HG03108 (cell line): ENCODE measurements around the gene ACAN.

Experiments used
- ATAC-seq: cut with Tn5 transposase; IDR thresholded peaks from one replicate; pipeline ENCODE4 v1.9.1; 2021; ENCODE audit warnings: moderate library complexity; ENCODE audit not compliant: unreplicated experiment

The ACAN gene

GRCh38 chr15:88841236-88841635, 38.0 kb downstream of the ACAN start:
- ATAC-seq: no peak

GRCh38 chr15:88842156-88842555, 38.9 kb downstream of the ACAN start:
- no peak for ATAC-seq

- ATAC-seq: no peak
Observed at GRCh38 chr15:88843334-88843733, 40.1 kb downstream of the ACAN start.

GRCh38 chr15:88844749-88845386, 41.6 kb downstream of the ACAN start:
- ATAC-seq: no peak

GRCh38 chr15:88845616-88846015, 42.4 kb downstream of the ACAN start:
- no peak for ATAC-seq

- ATAC-seq: no peak
Observed at GRCh38 chr15:88847144-88847543, 43.9 kb downstream of the ACAN start.

- no peak for ATAC-seq
Observed at GRCh38 chr15:88848203-88848602, 45.0 kb downstream of the ACAN start.

GRCh38 chr15:88849376-88850072, 46.3 kb downstream of the ACAN start:
- ATAC-seq: no peak

GRCh38 chr15:88852476-88852875, 49.2 kb downstream of the ACAN start:
- ATAC-seq: no peak

GRCh38 chr15:88858934-88859333, 55.7 kb downstream of the ACAN start:
- ATAC-seq: no peak

GRCh38 chr15:88859550-88859949, 56.3 kb downstream of the ACAN start:
- no peak for ATAC-seq

GRCh38 chr15:88860212-88860611, 57.0 kb downstream of the ACAN start:
- no peak for ATAC-seq

GRCh38 chr15:88863412-88863811, 60.2 kb downstream of the ACAN start:
- ATAC-seq: no peak

GRCh38 chr15:88864861-88865497, 61.7 kb downstream of the ACAN start:
- no peak for ATAC-seq

- no peak for ATAC-seq
Observed at GRCh38 chr15:88865498-88866099, 62.4 kb downstream of the ACAN start.

- no peak for ATAC-seq
Observed at GRCh38 chr15:88866295-88866881, 63.2 kb downstream of the ACAN start.

GRCh38 chr15:88871313-88871712, 68.1 kb downstream of the ACAN start:
- ATAC-seq: no peak

- no peak for ATAC-seq
Observed at GRCh38 chr15:88872106-88872505, 68.9 kb downstream of the ACAN start.

- ATAC-seq: no peak
Observed at GRCh38 chr15:88872706-88873105, 69.5 kb downstream of the ACAN start.

GRCh38 chr15:88873786-88874185, 70.5 kb downstream of the ACAN start:
- ATAC-seq: no peak

GRCh38 chr15:88874275-88874674, 71.0 kb downstream of the ACAN start:
- ATAC-seq: no peak
